Heart left ventricle (tissue), 13 donors: ENCODE data around the gene BBX.

Source experiments
- POLR2A ChIP-seq, 2 donors: fragments of 450-650 bp; IDR thresholded peaks; one replicate each; pipeline ENCODE4 v1.6.1; 2017; ENCODE audit warnings: antibody characterized with exemption in 2 of 2, mild to moderate bottlenecking in 2 of 2, moderate library complexity in 2 of 2
- TF ChIP-seq, protein P1 (sequence below), 12 donors: fragments of 200-600 bp; sonication (generic) in 4 of 12; IDR thresholded peaks; one replicate each; pipeline versions ENCODE4 v1.5.0 to v1.8.0; 2018 to 2022; ENCODE audit warnings: antibody characterized with exemption in 12 of 12, mild to moderate bottlenecking in 5 of 12
- donor health status: ischemic (EF 13 %, LVEDD 7.1; RV severe dilation, severe dysfunction).
- donor health status: DM: no; HTN: yes; CAD: no.
- donor health status: DM: no; HTN: no; CAD: no.
- donor health status: ischemic (EF 25% LVEDD 6.9; RV normal size, moderate dysfunction).
- donor health status: ischemic (EF 25% LVEDD 5.7; RV mildly dilated, moderate dysfunction).
- donor health status: ischemic (EF 35%, LVEDD 5.7; RV mildly dilated, moderate dysfunction).
- donor health status: nonischemic (EF 11% LVEDD 7.7; RV severe dilation, severe dysfunction).
- donor health status: DM: yes; HTN: yes; CAD: no.
- donor health status: PGD.
- donor health status: ischemic (EF 29% LVEDD 5.4; RV normal size, mild dysfunction).
- donor health status: nonischemic (EF 23%, LVEDD 6.1; RV moderate dilation, normal function).

DNA sequence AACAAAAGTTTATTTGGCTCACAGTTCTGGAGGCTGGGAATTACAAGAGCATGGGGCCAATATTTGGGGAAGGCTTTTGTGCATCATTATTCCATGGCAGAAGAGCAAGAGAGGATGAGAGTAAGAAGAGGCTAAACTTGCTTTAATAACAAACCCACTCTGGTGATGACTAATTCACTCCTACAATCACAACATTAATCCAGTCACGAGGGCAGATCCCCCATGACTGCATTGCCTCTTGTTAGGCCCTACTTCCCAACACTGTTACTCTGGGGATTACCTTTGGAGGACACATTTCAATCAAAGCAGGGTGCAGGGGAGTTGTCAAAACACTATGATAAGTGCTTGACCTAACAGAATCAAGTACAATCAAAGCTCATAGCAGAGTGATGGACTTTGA lies 181.7 kb downstream of the BBX start:
- TF ChIP-seq, protein P1, sequence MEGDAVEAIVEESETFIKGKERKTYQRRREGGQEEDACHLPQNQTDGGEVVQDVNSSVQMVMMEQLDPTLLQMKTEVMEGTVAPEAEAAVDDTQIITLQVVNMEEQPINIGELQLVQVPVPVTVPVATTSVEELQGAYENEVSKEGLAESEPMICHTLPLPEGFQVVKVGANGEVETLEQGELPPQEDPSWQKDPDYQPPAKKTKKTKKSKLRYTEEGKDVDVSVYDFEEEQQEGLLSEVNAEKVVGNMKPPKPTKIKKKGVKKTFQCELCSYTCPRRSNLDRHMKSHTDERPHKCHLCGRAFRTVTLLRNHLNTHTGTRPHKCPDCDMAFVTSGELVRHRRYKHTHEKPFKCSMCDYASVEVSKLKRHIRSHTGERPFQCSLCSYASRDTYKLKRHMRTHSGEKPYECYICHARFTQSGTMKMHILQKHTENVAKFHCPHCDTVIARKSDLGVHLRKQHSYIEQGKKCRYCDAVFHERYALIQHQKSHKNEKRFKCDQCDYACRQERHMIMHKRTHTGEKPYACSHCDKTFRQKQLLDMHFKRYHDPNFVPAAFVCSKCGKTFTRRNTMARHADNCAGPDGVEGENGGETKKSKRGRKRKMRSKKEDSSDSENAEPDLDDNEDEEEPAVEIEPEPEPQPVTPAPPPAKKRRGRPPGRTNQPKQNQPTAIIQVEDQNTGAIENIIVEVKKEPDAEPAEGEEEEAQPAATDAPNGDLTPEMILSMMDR (IDR thresholded peaks at IDR 0.05) = no peak
- TF ChIP-seq POLR2A (IDR thresholded peaks at IDR 0.05) = no peak
